ENCODE data around the gene PCBP1. TPM values are rescaled to one million over a fixed set of nuclear protein-coding genes. Genes with fewer than 3 reads are reported as not detected.

PCBP1 gene
- total RNA-seq, 1 donor from 2014 or later, result 210 TPM

GRCh38 chr2:70088598-70089219 lies 1.4 kb downstream of the PCBP1 start:
- Histone ChIP-seq H3K36me3 (peaks cover 0 to 6% of the 10 kb centered on the region in 2 donors), H3K4me1 (peaks cover 46% of the 10 kb centered on the region), H3K27ac (peak overlapping the region; percentile 100), H3K9me3 (no peaks in the 10 kb centered on the region), H3K27me3 (no peaks in the 10 kb centered on the region), H3K4me3 (peak overlapping the region; percentile 91 to 97)
- TF ChIP-seq POLR2A (IDR thresholded peaks at IDR 0.05) (no peak), POLR2AphosphoS5 (IDR thresholded peaks at IDR 0.05; ENCODE audit: insufficient read depth in 1 of 2, low read depth in 1 of 2) (no peak)
- TF ChIP-seq, protein P1, sequence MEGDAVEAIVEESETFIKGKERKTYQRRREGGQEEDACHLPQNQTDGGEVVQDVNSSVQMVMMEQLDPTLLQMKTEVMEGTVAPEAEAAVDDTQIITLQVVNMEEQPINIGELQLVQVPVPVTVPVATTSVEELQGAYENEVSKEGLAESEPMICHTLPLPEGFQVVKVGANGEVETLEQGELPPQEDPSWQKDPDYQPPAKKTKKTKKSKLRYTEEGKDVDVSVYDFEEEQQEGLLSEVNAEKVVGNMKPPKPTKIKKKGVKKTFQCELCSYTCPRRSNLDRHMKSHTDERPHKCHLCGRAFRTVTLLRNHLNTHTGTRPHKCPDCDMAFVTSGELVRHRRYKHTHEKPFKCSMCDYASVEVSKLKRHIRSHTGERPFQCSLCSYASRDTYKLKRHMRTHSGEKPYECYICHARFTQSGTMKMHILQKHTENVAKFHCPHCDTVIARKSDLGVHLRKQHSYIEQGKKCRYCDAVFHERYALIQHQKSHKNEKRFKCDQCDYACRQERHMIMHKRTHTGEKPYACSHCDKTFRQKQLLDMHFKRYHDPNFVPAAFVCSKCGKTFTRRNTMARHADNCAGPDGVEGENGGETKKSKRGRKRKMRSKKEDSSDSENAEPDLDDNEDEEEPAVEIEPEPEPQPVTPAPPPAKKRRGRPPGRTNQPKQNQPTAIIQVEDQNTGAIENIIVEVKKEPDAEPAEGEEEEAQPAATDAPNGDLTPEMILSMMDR (IDR thresholded peaks at IDR 0.05), result no peak
- intact Hi-C loops (cut with DNase I), result loop anchor here (5.0 kb wide), 1 partner anchor 176 kb away; no protein-coding TSS in a partner anchor
- DNase-seq (ENCODE audit: extremely low spot score in 2 of 2), result no peak

DNA sequence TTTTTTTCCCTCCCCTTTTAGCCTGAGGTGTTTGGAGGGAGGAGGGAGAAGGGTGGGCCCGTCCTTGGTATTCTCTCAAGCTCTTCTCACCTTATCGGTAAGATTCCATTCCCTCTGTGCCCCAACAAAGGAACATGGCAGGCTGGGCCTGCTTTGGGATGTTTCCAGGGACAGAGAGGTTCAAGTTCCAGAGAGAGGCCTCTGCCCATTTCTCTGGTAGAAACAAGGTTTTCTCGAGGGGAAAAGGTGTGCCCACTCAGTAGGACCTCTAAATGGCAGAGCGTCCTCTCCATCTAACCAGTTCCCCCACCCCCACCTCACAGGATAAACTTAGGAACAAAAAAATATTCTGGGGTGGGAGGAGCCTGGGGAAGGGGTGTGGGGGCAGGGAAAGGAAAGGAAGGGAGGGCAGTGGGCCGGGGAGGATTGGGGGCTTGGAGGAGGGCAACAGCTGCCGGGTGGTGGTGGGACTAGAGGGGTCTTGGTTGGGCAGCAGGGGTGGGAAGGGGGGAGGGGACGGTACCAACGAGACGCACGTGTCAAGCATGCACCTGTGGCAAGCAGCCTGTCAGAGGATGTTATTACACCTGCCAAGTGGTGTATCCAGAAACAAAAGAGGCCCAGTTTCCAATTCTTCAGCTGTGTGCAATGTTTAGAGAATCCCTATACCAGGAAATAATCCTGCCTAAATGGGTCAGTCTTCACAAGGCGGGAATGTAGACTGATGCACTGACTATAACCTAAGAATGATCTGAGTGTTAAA lies 2.1 kb downstream of the PCBP1 start:
- Histone ChIP-seq H3K4me1 (peaks cover 46% of the 10 kb centered on the region), H3K27me3 (no peaks in the 10 kb centered on the region), H3K4me3 (peak overlapping the region; percentile 91 to 97), H3K36me3 (peaks cover 0 to 6% of the 10 kb centered on the region in 2 donors), H3K27ac (peak overlapping the region; percentile 100), H3K9me3 (no peaks in the 10 kb centered on the region)
- no peak for DNase-seq (ENCODE audit: extremely low spot score in 2 of 2)
- TF ChIP-seq, protein P1 (IDR thresholded peaks at IDR 0.05), result no peak
- TF ChIP-seq POLR2AphosphoS5 (IDR thresholded peaks at IDR 0.05; ENCODE audit: insufficient read depth in 1 of 2, low read depth in 1 of 2), result no peak
- TF ChIP-seq POLR2A (IDR thresholded peaks at IDR 0.05), result no peak
- intact Hi-C loops (cut with DNase I), result loop anchor here (5.0 kb wide), 1 partner anchor 177 kb away; no protein-coding TSS in a partner anchor

GRCh38 chr2:70089983-70090525 lies 2.8 kb downstream of the PCBP1 start:
- Histone ChIP-seq H3K27ac (peak overlapping the region; percentile 100), H3K4me3 (peak overlapping the region; percentile 91 to 97), H3K9me3 (no peaks in the 10 kb centered on the region), H3K36me3 (peaks cover 0 to 6% of the 10 kb centered on the region in 2 donors), H3K27me3 (no peaks in the 10 kb centered on the region), H3K4me1 (peaks cover 46% of the 10 kb centered on the region)
- DNase-seq (ENCODE audit: extremely low spot score in 2 of 2), result no peak
- intact Hi-C loops (cut with DNase I), result loop anchor here (5.0 kb wide), 1 partner anchor 178 kb away; no protein-coding TSS in a partner anchor
- no peak for TF ChIP-seq POLR2A (IDR thresholded peaks at IDR 0.05)
- TF ChIP-seq POLR2AphosphoS5 (IDR thresholded peaks at IDR 0.05; ENCODE audit: insufficient read depth in 1 of 2, low read depth in 1 of 2), result no peak
- TF ChIP-seq, protein P1 (IDR thresholded peaks at IDR 0.05), result no peak

- Histone ChIP-seq H3K9me3 (no peaks in the 10 kb centered on the region), H3K4me3 (no peak overlapping the region), H3K27me3 (no peaks in the 10 kb centered on the region), H3K4me1 (peaks cover 44% of the 10 kb centered on the region), H3K36me3 (peaks cover 0 to 6% of the 10 kb centered on the region in 2 donors), H3K27ac (peak overlapping the region; percentile 100)
- TF ChIP-seq, protein P1 (IDR thresholded peaks at IDR 0.05), result no peak
- TF ChIP-seq POLR2A (IDR thresholded peaks at IDR 0.05) (no peak), POLR2AphosphoS5 (IDR thresholded peaks at IDR 0.05; ENCODE audit: insufficient read depth in 1 of 2, low read depth in 1 of 2) (no peak)
- no peak for DNase-seq (ENCODE audit: extremely low spot score in 2 of 2)
- intact Hi-C loops (cut with DNase I), result no loop called here
These were observed 3.5 kb downstream of the PCBP1 start for GRCh38 chr2:70090706-70091334.

All from vagina (tissue), 2 donors.